ENCODE results near the gene CEP41.

Gene CEP41

DNA sequence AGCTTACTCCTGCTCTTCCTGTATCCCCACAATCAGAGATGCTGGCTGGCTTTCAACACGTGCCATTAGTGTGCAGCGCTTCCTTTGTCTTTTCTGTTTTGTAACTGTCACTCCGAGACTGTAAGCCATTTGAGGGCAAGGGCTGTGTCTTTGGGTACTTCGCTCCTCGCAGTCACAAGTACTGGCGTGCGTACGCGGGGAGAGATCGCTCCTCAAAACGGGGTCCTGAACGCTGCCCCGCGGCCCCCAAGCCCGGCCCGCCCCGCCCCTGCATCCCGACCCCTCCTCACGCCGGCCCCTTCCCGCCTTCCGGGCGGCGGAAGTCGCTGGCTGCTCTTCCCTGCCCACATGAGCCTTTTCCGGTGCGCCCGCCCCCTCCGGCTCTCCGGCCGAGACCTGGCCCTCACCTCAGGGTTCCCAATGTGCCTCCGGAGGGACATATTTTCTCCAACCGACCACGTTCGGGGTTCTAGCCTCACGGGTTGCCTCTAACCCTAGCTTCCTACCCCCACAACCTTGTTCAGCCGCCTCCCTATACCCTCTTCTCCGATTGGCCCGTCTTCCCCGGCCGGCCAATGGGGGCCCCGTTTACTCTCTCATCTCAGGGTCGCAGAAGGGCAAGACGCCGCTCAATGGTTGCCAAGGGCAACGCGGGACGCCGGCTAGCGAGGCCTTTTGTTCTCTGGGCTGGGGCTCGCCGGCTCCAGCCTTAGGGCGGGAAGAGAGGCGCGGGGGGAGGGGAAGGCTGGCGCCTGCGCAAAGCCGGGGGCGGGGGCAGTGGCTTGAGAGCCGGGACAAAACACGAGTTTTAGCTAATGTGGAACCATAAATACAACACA lies at the start of gene CEP41:
TSS of gene CEP41 (minus strand) at position 490 of the 839 bp plus-strand sequence. CDS start at position 440, 50 bp downstream.
- DNase-seq (ENCODE audit: low read depth, low spot score) = peak; percentile 100

GRCh38 chr7:130490311-130490791 lies 49.5 kb upstream of the CEP41 start:
- peak; percentile 81 for DNase-seq (ENCODE audit: low read depth, low spot score)

DNA sequence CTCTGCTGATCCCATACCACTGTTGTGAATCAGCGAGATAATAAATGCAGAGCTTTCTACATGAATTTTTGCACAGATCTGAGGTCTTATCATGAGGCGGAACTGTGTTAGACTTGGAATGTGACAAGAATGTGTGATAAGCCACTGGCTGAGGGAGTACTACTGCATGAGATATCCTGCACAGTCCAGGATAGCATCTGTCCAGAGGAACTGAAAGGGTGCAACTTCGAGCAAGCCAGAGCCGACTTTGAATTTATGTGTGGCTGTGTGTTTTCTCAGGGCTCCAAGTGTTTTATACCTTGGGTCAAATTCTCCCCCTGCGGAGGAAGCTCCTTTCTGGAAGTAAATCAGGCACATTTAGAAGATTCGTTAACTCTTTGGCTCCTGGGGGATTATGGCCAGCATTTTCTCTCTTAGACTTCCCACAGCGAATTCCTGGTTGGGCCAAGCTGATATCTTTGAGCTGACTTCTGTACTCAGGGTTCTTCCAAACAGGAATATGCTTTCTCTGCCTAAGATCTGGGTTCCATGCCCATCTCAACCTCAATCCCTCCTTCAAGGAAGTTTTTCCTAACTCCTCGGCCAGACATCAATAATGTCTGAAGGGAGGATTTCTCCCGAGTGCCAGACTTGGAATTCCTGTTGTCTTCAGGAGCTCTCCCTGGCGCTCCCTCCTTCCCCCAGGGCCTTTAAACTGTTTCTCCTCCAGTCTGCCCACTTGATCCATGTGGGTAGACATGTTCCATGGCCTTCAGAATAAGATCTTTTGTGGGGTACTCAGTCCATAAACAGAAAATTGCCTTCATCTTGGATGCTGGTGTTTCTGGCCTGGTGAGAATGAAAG lies 48.5 kb upstream of the CEP41 start:
- DNase-seq (ENCODE audit: low read depth, low spot score) = peak; percentile 54

DNA sequence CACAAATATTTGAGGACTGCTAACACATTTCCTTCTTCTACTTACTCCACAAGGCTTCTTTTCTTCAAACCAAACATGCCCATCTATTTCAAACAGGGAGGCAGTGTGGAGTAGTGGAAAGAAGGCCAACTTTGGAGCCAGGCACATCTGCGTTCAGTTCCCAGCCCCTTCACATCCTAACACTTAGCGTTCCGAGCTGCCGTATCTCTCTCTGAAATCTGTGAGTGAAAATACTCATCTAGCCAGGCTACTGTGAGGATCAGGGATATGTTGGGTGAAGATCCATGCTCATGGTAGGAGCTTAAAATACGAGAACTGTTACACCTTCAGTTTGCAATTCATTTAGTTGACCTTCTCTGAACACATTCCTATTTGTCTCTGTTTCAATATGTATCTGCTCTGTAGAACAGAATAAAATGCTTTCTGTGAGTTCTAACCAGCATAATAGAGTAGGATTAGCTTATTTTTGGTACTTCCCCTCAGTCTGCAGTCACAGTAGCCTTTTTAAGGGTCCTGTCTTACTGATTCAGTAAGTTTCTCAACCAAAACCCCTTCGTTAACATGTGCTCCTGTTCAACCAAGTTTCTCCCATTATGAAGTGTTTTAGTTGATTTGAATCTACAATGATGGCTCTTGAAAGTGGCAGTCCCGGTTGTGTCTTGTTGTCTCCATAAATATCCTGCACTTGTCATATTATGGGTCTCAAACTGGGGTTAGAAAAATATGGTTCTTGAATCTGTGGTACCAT lies 47.8 kb upstream of the CEP41 start:
- DNase-seq (ENCODE audit: low read depth, low spot score) = no peak

- no peak for DNase-seq (ENCODE audit: low read depth, low spot score)
Observed at GRCh38 chr7:130486954-130487436, 46.2 kb upstream of the CEP41 start.

GRCh38 chr7:130486114-130486953 lies 45.5 kb upstream of the CEP41 start:
- DNase-seq (ENCODE audit: low read depth, low spot score) = peak; percentile 98

- no peak for DNase-seq (ENCODE audit: low read depth, low spot score)
Observed at GRCh38 chr7:130485734-130486113, 44.9 kb upstream of the CEP41 start.

DNA sequence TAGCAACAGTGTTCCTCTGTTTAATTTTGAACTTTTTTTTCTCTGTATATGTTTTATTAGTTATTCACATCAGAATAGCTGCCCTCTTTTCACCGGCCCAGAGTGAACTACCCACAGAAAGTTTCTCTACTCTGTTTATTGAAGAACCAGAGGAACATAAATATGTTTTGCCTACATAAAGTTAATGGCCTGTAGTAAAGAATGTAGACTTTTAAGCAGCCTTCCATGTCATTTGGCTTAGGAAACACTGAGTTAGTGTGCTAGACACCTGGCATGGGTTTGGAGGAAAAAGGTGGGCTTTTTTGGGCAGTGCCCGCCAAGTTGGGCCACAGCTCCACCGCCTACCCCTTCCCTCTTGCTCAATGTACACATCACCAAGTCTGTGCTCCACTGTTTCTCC lies 42.2 kb upstream of the CEP41 start:
- DNase-seq (ENCODE audit: low read depth, low spot score) = no peak

- DNase-seq (ENCODE audit: low read depth, low spot score) = no peak
Observed at GRCh38 chr7:130481898-130482297, 41.1 kb upstream of the CEP41 start.

GRCh38 chr7:130479716-130480400 lies 39.0 kb upstream of the CEP41 start:
- no peak for DNase-seq (ENCODE audit: low read depth, low spot score)

GRCh38 chr7:130478991-130479390 lies 38.2 kb upstream of the CEP41 start:
- DNase-seq (ENCODE audit: low read depth, low spot score) = no peak

- no peak for DNase-seq (ENCODE audit: low read depth, low spot score)
Observed at GRCh38 chr7:130476297-130477150, 35.7 kb upstream of the CEP41 start.

GRCh38 chr7:130475776-130476175 lies 35.0 kb upstream of the CEP41 start:
- no peak for DNase-seq (ENCODE audit: low read depth, low spot score)

- no peak for DNase-seq (ENCODE audit: low read depth, low spot score)
Observed at GRCh38 chr7:130473876-130474275, 33.1 kb upstream of the CEP41 start.

GRCh38 chr7:130473289-130473688 lies 32.5 kb upstream of the CEP41 start:
- no peak for DNase-seq (ENCODE audit: low read depth, low spot score)

DNA sequence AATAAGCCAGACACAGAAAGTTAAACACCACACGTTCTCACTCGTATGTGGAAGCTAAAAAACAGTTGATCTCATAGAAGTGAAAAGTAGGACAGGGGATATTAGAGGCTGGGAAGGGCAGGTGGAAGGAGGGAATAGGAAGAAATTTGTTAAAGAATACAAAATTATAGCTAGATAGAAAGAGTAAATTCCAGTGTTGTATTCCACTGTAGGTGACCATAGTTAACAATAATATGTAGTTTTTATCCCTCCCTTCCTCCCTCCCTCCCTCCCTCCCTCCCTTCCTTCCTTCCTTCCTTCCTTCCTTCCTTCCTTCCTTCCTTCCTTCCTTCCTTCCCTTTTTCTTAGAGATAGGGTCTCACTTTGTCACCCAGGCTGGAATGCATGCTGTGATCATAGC lies 31.2 kb upstream of the CEP41 start:
- no peak for DNase-seq (ENCODE audit: low read depth, low spot score)

DNA sequence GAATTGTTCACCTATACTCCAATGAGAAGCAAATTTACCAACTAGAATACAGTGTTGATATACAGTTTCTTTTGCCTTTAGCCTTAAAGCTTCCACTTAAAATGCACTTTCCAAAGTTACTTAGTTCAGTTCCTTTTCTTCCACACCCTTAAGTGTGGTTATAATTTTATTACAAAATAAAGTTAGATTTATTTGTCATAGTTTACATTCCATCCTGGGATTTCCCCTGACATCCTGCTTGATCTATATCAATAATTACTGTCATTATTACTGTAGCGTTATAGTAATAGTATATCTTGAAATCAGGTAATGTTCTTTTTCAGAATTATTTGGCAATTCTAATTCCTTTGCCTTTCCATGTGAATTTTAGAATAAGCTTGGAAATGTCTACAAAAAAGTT lies 27.8 kb upstream of the CEP41 start:
- DNase-seq (ENCODE audit: low read depth, low spot score) = no peak

- DNase-seq (ENCODE audit: low read depth, low spot score) = no peak
Observed at GRCh38 chr7:130463553-130464434, 23.0 kb upstream of the CEP41 start.
